Peyer's patch (tissue), 4 donors: Measurements from ENCODE around the gene NAALAD2.

ENCODE experiments used
- CTCF ChIP-seq, 6 experiments: fragments of 450-650 bp in 4 of 6; fragments of 200-600 bp in 2 of 6; sonication (generic) in 1 of 6; IDR thresholded peaks; one replicate each; pipeline ENCODE4 v1.5.1; 2017 to 2019; ENCODE audit warnings: antibody characterized with exemption in 6 of 6, mild to moderate bottlenecking in 3 of 6, moderate library complexity in 1 of 6
- POLR2A ChIP-seq, 2 donors: fragments of 450-650 bp; IDR thresholded peaks; one replicate each; pipeline ENCODE4 v1.5.1; 2017; ENCODE audit warnings: antibody characterized with exemption in 2 of 2, mild to moderate bottlenecking in 2 of 2, moderate library complexity in 2 of 2

DNA sequence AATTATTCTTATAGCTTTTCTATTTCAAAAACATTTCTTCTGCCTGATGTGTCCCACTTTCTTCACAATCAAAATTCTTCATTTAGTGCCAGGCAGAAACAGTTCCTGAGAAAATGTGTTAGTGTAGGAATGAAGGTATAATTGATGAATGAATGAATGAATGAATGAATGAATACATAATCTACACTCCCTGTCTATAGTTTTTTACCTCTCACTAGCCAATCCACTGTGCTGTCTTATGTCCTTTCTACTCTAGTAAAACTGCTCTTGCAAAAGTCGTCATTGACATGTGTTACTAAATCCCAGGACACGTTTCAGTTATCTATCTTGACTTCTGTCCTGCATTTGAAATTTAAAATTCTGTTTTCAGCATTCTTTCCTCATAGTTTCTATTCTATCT is 45.5 kb downstream of the NAALAD2 start:
- TF ChIP-seq POLR2A (IDR thresholded peaks at IDR 0.05), result no peak
- TF ChIP-seq CTCF (IDR thresholded peaks at IDR 0.05), result no peak
